Ishikawa (cell line): ENCODE results near the gene CNNM3.

Experiments used
- CEBPB ChIP-seq: IDR thresholded peaks from 2 replicates; pipeline ENCODE4 v1.6.1; 2012
- CREB1 ChIP-seq: IDR thresholded peaks from 2 replicates; pipeline ENCODE4 v1.6.1; 2012; ENCODE audit warnings: low read depth
- EP300 ChIP-seq: IDR thresholded peaks from 2 replicates; pipeline ENCODE4 v1.6.1; 2012; ENCODE audit warnings: borderline replicate concordance
- RAD21 ChIP-seq: IDR thresholded peaks from 2 replicates; pipeline ENCODE4 v1.6.1; 2012; ENCODE audit warnings: low read depth
- TAF1 ChIP-seq: IDR thresholded peaks from 2 replicates; pipeline ENCODE4 v1.6.1; 2012; ENCODE audit warnings: low read depth, mild to moderate bottlenecking
- YY1 ChIP-seq: IDR thresholded peaks from 2 replicates; pipeline ENCODE4 v1.6.1; 2012; ENCODE audit warnings: low read depth
- TF ChIP-seq, protein P1 (sequence below): IDR thresholded peaks from 2 replicates; pipeline ENCODE4 v1.6.1; 2012; ENCODE audit warnings: low read depth, mild to moderate bottlenecking

DNA sequence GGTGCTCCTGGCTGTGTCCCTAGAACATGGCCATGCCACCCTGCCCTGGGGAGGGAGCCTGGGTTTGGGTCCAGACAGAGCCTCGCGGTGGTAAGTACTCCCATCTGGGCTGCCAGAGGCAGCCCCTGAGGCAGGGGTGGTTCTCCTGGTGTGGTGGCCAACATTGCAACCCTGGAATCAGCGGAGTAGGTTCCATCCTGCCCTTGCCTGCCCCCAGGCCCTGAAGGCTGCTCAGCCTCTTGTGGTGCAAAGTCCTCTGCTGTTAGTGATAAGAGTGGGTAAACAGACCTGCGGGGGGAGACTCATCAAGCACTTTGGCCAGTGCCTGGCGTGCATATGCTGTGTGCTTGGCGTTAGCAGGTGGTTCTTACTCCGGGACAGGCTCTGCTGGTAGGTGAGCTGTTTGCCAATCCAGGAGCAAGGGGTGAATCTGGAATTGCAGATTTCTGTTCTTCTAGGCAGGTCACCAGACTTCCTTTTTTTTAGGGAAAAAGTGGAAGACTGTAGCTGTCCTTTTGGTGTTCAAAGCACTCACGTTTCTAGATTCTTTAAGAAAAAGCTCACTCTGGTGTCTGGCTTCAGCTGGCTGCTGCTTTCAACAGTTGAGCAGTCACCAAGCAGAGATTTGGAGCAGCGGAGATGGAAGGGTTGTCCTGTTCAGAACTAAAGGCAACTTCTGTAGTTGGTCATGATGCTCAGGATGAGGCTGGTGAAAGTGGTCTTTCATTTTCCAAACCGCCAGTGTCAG, 3.2 kb downstream of the CNNM3 start:
- no peak for TF ChIP-seq CEBPB
- TF ChIP-seq YY1, result no peak
- no peak for TF ChIP-seq RAD21
- TF ChIP-seq, protein P1, sequence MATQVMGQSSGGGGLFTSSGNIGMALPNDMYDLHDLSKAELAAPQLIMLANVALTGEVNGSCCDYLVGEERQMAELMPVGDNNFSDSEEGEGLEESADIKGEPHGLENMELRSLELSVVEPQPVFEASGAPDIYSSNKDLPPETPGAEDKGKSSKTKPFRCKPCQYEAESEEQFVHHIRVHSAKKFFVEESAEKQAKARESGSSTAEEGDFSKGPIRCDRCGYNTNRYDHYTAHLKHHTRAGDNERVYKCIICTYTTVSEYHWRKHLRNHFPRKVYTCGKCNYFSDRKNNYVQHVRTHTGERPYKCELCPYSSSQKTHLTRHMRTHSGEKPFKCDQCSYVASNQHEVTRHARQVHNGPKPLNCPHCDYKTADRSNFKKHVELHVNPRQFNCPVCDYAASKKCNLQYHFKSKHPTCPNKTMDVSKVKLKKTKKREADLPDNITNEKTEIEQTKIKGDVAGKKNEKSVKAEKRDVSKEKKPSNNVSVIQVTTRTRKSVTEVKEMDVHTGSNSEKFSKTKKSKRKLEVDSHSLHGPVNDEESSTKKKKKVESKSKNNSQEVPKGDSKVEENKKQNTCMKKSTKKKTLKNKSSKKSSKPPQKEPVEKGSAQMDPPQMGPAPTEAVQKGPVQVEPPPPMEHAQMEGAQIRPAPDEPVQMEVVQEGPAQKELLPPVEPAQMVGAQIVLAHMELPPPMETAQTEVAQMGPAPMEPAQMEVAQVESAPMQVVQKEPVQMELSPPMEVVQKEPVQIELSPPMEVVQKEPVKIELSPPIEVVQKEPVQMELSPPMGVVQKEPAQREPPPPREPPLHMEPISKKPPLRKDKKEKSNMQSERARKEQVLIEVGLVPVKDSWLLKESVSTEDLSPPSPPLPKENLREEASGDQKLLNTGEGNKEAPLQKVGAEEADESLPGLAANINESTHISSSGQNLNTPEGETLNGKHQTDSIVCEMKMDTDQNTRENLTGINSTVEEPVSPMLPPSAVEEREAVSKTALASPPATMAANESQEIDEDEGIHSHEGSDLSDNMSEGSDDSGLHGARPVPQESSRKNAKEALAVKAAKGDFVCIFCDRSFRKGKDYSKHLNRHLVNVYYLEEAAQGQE, result no peak
- TF ChIP-seq TAF1, result no peak
- no peak for TF ChIP-seq EP300
- no peak for TF ChIP-seq CREB1
